H1 (cell line): ENCODE measurements around the gene OTOP3. TPM values are rescaled to one million over a fixed set of nuclear protein-coding genes. Genes with fewer than 3 reads are reported as not detected.

ENCODE experiments used
- CTCF ChIA-PET: fragments of 300-600 bp; sonication (Branson Sonifier 250); formaldehyde crosslinking; loops from one replicate; lab custom pipeline; 2021; ENCODE audit not compliant: partially characterized antibody; lab: Charles Lee
- POLR2A ChIA-PET: fragments of 300-600 bp; sonication (Branson Sonifier 250); formaldehyde crosslinking; loops from one replicate; lab custom pipeline; 2021; ENCODE audit warnings: inconsistent platforms; ENCODE audit not compliant: partially characterized antibody; lab: Charles Lee
- DNase-seq, 2 experiments: peaks; one replicate each; pipeline versions ENCODE4 v3.0.0 to v3.0.0-alpha.2; 2010 to 2022; ENCODE audit warnings: low spot score in 2 of 2, low read depth in 1 of 2, mixed read lengths in 1 of 2
- FAIRE-seq: peaks from 2 replicates; lab custom pipeline; 2011; peaks lifted over from hg19 to GRCh38; lab: Jason Lieb, UNC
- H2AFZ ChIP-seq: 2 replicates; pipeline ENCODE4 v1.8.1; 2012; ENCODE audit warnings: low read length, inconsistent platforms
- H2AK5ac ChIP-seq: 2 replicates; pipeline ENCODE4 v1.6.1; 2013; ENCODE audit warnings: low read depth, low read length
- H2BK120ac ChIP-seq: replicated peaks from 2 replicates; pipeline ENCODE3; 2013; ENCODE audit warnings: low read depth, low read length, inconsistent platforms
- H2BK12ac ChIP-seq: 2 replicates; pipeline ENCODE4 v1.6.1; 2013; ENCODE audit warnings: low read depth, low read length
- H2BK15ac ChIP-seq: 2 replicates; pipeline ENCODE4 v1.6.1; 2013; ENCODE audit warnings: low read length
- H2BK20ac ChIP-seq: 2 replicates; pipeline ENCODE4 v1.6.1; 2013; ENCODE audit warnings: low read length
- H2BK5ac ChIP-seq: 2 replicates; pipeline ENCODE4 v1.6.1; 2013; ENCODE audit warnings: low read depth, low read length
- H3K14ac ChIP-seq: 2 replicates; pipeline ENCODE4 v1.6.1; 2013; ENCODE audit warnings: inconsistent platforms; ENCODE audit not compliant: insufficient read length
- H3K18ac ChIP-seq: 2 replicates; pipeline ENCODE4 v1.6.1; 2013; ENCODE audit warnings: low read length; ENCODE audit errors: extremely low read depth
- H3K23ac ChIP-seq: 2 replicates; pipeline ENCODE4 v1.6.1; 2013; ENCODE audit warnings: inconsistent platforms; ENCODE audit not compliant: insufficient read length
- H3K23me2 ChIP-seq: 2 replicates; pipeline ENCODE4 v1.6.1; 2013; ENCODE audit warnings: low read depth, low read length
- H3K27ac ChIP-seq: 2 replicates; pipeline ENCODE4 v1.6.1; 2011; ENCODE audit warnings: low read depth, low read length, inconsistent platforms
- H3K27me3 ChIP-seq, 4 experiments: replicated peaks in 1 of 4; 1 replicate in 1 of 4; 2 replicates in 3 of 4; pipeline versions ENCODE4 v1.6.1 to v1.8.1; 2011 to 2013; ENCODE audit warnings: low read length in 3 of 4, mild to moderate bottlenecking in 3 of 4, inconsistent platforms in 2 of 4, mixed read lengths in 2 of 4, moderate library complexity in 1 of 4; ENCODE audit not compliant: control insufficient read depth in 3 of 4, insufficient read depth in 3 of 4; ENCODE audit errors: extremely low read depth in 1 of 4
- H3K36me3 ChIP-seq, 4 experiments: 2 replicates each; pipeline versions ENCODE4 v1.6.1 to v1.8.1; 2011 to 2013; ENCODE audit warnings: mild to moderate bottlenecking in 4 of 4, low read length in 3 of 4, moderate library complexity in 2 of 4, control low read depth in 1 of 4, inconsistent platforms in 1 of 4; ENCODE audit not compliant: insufficient read depth in 4 of 4, control insufficient read depth in 2 of 4
- H3K4ac ChIP-seq: replicated peaks from 2 replicates; pipeline ENCODE3; 2013; ENCODE audit warnings: low read length, low read depth, mixed read lengths, inconsistent platforms; ENCODE audit not compliant: insufficient read length
- H3K4me1 ChIP-seq, 4 experiments: replicated peaks in 1 of 4; 1 replicate in 1 of 4; 2 replicates in 3 of 4; pipeline versions ENCODE4 v1.6.1 to v1.8.1; 2011 to 2013; ENCODE audit warnings: low read length in 3 of 4, inconsistent platforms in 2 of 4, mixed read lengths in 1 of 4; ENCODE audit not compliant: insufficient read depth in 4 of 4, control insufficient read depth in 3 of 4
- H3K4me2 ChIP-seq, 2 experiments: 2 replicates each; pipeline versions ENCODE4 v1.6.1 to v1.8.1; 2011 to 2013; ENCODE audit warnings: low read depth in 2 of 2, low read length in 2 of 2, control low read depth in 1 of 2, inconsistent platforms in 1 of 2, mild to moderate bottlenecking in 1 of 2; ENCODE audit not compliant: insufficient read depth in 1 of 2
- H3K4me3 ChIP-seq, 4 experiments: fragments of 200-600, 300-600 bp in 1 of 4; sonication (generic), shearing (Covaris generic), sonication (Bioruptor Twin) in 1 of 4; 2 replicates each; pipeline versions ENCODE4 v1.5.1 to v1.8.1; 2011 to 2016; ENCODE audit warnings: low read length in 4 of 4, low read depth in 3 of 4, control low read depth in 2 of 4, inconsistent platforms in 2 of 4, mild to moderate bottlenecking in 2 of 4, mixed read lengths in 1 of 4, moderate library complexity in 1 of 4; ENCODE audit not compliant: insufficient read depth in 2 of 4; ENCODE audit errors: extremely low read depth in 1 of 4
- H3K56ac ChIP-seq: replicated peaks from 2 replicates; pipeline ENCODE3; 2013; ENCODE audit warnings: low read depth, mild to moderate bottlenecking, mixed read lengths, low read length, inconsistent platforms; ENCODE audit not compliant: insufficient read length
- H3K79me1 ChIP-seq: 2 replicates; pipeline ENCODE4 v1.6.1; 2013; ENCODE audit warnings: low read depth, low read length, control low read depth
- H3K79me2 ChIP-seq, 2 experiments: 2 replicates each; pipeline versions ENCODE4 v1.6.1 to v1.8.1; 2012 to 2013; ENCODE audit warnings: low read length in 2 of 2, mild to moderate bottlenecking in 2 of 2, inconsistent platforms in 1 of 2; ENCODE audit not compliant: insufficient read depth in 2 of 2, control insufficient read depth in 1 of 2
- H3K9ac ChIP-seq, 4 experiments: replicated peaks in 1 of 4; 1 replicate in 1 of 4; 2 replicates in 3 of 4; pipeline versions ENCODE4 v1.6.1 to v1.8.1; 2011 to 2013; ENCODE audit warnings: low read depth in 3 of 4, low read length in 3 of 4, control low read depth in 2 of 4, mild to moderate bottlenecking in 2 of 4, moderate library complexity in 2 of 4, inconsistent platforms in 1 of 4; ENCODE audit errors: extremely low read depth in 1 of 4
- H3K9me3 ChIP-seq, 2 experiments: 2 replicates each; pipeline versions ENCODE4 v1.6.1 to v1.8.1; 2012 to 2013; ENCODE audit warnings: mild to moderate bottlenecking in 2 of 2, moderate library complexity in 2 of 2, control low read depth in 1 of 2, inconsistent platforms in 1 of 2, low read depth in 1 of 2, low read length in 1 of 2, mixed read lengths in 1 of 2; ENCODE audit not compliant: insufficient read depth in 2 of 2
- H4K20me1 ChIP-seq, 2 experiments: replicated peaks in 1 of 2; 2 replicates each; pipeline versions ENCODE3 to v1.8.1; 2011 to 2013; ENCODE audit warnings: inconsistent platforms in 2 of 2, low read length in 2 of 2, mild to moderate bottlenecking in 1 of 2; ENCODE audit not compliant: insufficient read depth in 2 of 2, control insufficient read depth in 1 of 2
- H4K5ac ChIP-seq: 2 replicates; pipeline ENCODE4 v1.6.1; 2013; ENCODE audit warnings: low read length, low read depth, mixed read lengths, inconsistent platforms; ENCODE audit not compliant: insufficient read length
- H4K8ac ChIP-seq: 2 replicates; pipeline ENCODE4 v1.8.0; 2013; ENCODE audit warnings: mild to moderate bottlenecking, moderate library complexity, low read length, inconsistent platforms; ENCODE audit not compliant: insufficient read depth; ENCODE audit errors: extremely low read depth
- H4K91ac ChIP-seq: replicated peaks from 2 replicates; pipeline ENCODE3; 2013; ENCODE audit warnings: low read length, mixed read lengths, inconsistent platforms; ENCODE audit not compliant: insufficient read length
- WGBS, 2 experiments: shearing (Covaris generic) in 1 of 2; methylation state at CpG; one replicate each; pipeline versions ENCODE4 v1.1.6 to v1.1.7; 2013 to 2015; ENCODE audit warnings: low lambda C conversion rate in 2 of 2, mixed read lengths in 2 of 2, inconsistent platforms in 1 of 2, low coverage in 1 of 2, missing lambda C conversion rate in 1 of 2; ENCODE audit not compliant: insufficient replicate concordance in 2 of 2, insufficient coverage in 1 of 2, insufficient read length in 1 of 2; ENCODE audit errors: extremely low coverage in 1 of 2, missing lambda C conversion rate in 1 of 2; 5-methylcytosine and 5-hydroxymethylcytosine counted together
- polyA plus RNA-seq, 7 experiments: library from polyadenylated mRNA; depleted of rRNA in 3 of 7; stranded (reverse) in 5 of 7; unstranded in 2 of 7; fragments of >200 nt in 5 of 7; fragments of 200-250 nt in 2 of 7; gene quantifications; 1 replicate in 5 of 7; 2 replicates in 1 of 7; 4 replicates in 1 of 7; pipeline versions ENCODE4 v1.2.1 to v1.2.3, GENCODE V29; 2011 to 2013; ENCODE audit warnings: missing spikeins in 2 of 7, mixed read lengths in 2 of 7
- total RNA-seq: library from RNA; stranded (reverse); fragmentation: NEBNext Ultra II Directional; extraction: Animal tissue kit (Norgen Biotek cat#: 25700); gene quantifications from 2 replicates; pipeline ENCODE4 v1.2.1, GENCODE V29; 2021
- TF ChIP-seq, protein P1 (sequence below): IDR thresholded peaks from 2 replicates; pipeline ENCODE4 v1.6.1; 2012; ENCODE audit warnings: low read length, inconsistent platforms

Gene OTOP3
- total and polyA plus RNA-seq, 2 of the 8 experiments (the other 6 are each of a cell fraction or from before 2014, with no cell fraction given): 0.05 TPM; not detected in 1

DNA sequence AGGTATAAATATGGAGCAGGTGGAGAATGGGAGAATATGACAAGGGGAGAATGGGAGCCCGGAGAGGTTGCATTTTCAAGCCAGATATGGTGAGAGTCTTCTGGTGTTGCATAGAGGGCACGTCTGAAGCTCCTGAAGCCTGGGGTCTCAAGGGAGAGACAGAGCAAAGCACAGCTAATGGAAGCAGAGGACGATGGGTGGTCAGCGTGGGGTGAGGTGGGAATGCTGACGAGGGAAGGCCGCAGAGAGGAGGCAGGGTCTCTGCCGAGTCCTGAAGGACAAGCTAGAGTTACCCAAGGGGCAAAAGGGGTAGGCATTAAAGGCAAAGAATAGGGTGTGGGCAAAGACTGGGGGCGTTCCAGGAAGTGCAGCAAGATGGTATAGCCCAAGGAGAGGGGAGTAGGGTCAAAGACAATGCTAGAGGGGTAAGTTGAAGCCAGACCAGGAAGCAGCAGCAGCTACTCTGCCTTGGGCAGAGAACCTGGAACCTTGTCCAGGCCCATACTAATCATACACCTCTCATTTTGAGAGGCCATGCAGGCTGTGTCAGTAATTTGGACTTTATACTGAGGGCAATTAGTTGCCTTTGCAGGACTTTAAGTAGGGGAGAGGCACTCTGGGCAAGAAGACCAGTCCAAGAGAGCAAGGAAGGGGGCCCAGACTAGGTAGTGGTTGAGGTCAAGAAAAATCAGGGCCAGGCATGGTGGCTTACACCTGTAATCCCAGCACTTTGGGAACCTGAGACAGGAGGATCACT is 2.7 kb downstream of the OTOP3 start:
- H3K27me3 ChIP-seq: peaks cover 22 to 57% (median 48%) of the 10 kb centered on the region in 4 experiments
- TF ChIP-seq, protein P1, sequence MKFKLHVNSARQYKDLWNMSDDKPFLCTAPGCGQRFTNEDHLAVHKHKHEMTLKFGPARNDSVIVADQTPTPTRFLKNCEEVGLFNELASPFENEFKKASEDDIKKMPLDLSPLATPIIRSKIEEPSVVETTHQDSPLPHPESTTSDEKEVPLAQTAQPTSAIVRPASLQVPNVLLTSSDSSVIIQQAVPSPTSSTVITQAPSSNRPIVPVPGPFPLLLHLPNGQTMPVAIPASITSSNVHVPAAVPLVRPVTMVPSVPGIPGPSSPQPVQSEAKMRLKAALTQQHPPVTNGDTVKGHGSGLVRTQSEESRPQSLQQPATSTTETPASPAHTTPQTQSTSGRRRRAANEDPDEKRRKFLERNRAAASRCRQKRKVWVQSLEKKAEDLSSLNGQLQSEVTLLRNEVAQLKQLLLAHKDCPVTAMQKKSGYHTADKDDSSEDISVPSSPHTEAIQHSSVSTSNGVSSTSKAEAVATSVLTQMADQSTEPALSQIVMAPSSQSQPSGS: no peak
- H3K23ac ChIP-seq: no peak overlapping the region
- no peak overlapping the region for H2BK12ac ChIP-seq
- H3K18ac ChIP-seq: no peak overlapping the region
- H3K23me2 ChIP-seq: peaks cover 3% of the 10 kb centered on the region; the same call in 1 of the 2 replicates
- H3K9me3 ChIP-seq: no peaks in the 10 kb centered on the region
- CTCF ChIA-PET: interaction anchor here (1.2 to 49.9 kb wide), 4 partner anchors 9 to 194 kb away, joined by 5 to 1072 read pairs (median 538); partner anchors contain the start of genes OTOP2, OTOP3 and USH1G
- no peak overlapping the region for H3K27ac ChIP-seq
- no peak overlapping the region for H4K8ac ChIP-seq
- H2BK120ac ChIP-seq: no peak overlapping the region
- H3K79me1 ChIP-seq: no peaks in the 10 kb centered on the region
- H4K5ac ChIP-seq: no peak overlapping the region
- POLR2A ChIA-PET: interaction anchor here (0.8 to 1.0 kb wide), 2 partner anchors 18 to 65 kb away, joined by 3 read pairs; no protein-coding TSS in a partner anchor
- no peak overlapping the region for H3K14ac ChIP-seq
- no peak overlapping the region for H2BK5ac ChIP-seq
- WGBS, 2 experiments: 73% methylated on average over 8 of the region's 8 CpGs; no CpG with 5 or more reads in 1 of the 2 experiments
- H3K36me3 ChIP-seq: no peaks in the 10 kb centered on the region
- no peak overlapping the region for H3K9ac ChIP-seq
- DNase-seq (no peak), FAIRE-seq (no peak)
- H3K79me2 ChIP-seq: no peaks in the 10 kb centered on the region
- H2BK20ac ChIP-seq: no peak overlapping the region
- peaks cover 2 to 9% of the 10 kb centered on the region in 2 experiments for H4K20me1 ChIP-seq
- no peak overlapping the region for H3K4me2 ChIP-seq
- no peak overlapping the region for H3K56ac ChIP-seq
- no peak overlapping the region for H2AFZ ChIP-seq
- H2AK5ac ChIP-seq: no peak overlapping the region
- peaks cover 0 to 6% (median 3%) of the 10 kb centered on the region in 4 experiments; a peak in 3 of 7 replicates for H3K4me1 ChIP-seq
- H2BK15ac ChIP-seq: no peak overlapping the region
- no peak overlapping the region for H3K4ac ChIP-seq
- H3K4me3 ChIP-seq: no peak overlapping the region
- H4K91ac ChIP-seq: no peak overlapping the region
